Tibial nerve (tissue), 4 donors: ENCODE data around the gene ZNF674. TPM values are rescaled to one million over a fixed set of nuclear protein-coding genes. Genes with fewer than 3 reads are reported as not detected.

Experiments
- DNase-seq, 2 donors: peaks; one replicate each; pipeline ENCODE4 v3.0.0-alpha.2; 2019; ENCODE audit warnings: low spot score in 2 of 2
- H3K27ac ChIP-seq, 4 donors: fragments of 200-600 bp; sonication (generic) in 3 of 4; one replicate each; pipeline ENCODE4 v1.5.1; 2017 to 2019; ENCODE audit warnings: mild to moderate bottlenecking in 1 of 4
- H3K27me3 ChIP-seq, 2 donors: fragments of 200-600 bp; sonication (generic) in 1 of 2; one replicate each; pipeline versions ENCODE4 v1.5.1 to v1.6.0; 2017 to 2019
- H3K36me3 ChIP-seq, 3 donors: fragments of 200-600 bp; sonication (generic); one replicate each; pipeline ENCODE4 v1.5.1; 2018 to 2019
- H3K4me1 ChIP-seq, 4 donors: fragments of 200-600 bp; sonication (generic) in 3 of 4; one replicate each; pipeline ENCODE4 v1.5.1; 2017 to 2019
- H3K4me3 ChIP-seq, 4 donors: fragments of 200-600 bp; sonication (generic) in 3 of 4; one replicate each; pipeline ENCODE4 v1.5.1; 2017 to 2019; ENCODE audit warnings: mild to moderate bottlenecking in 1 of 4, moderate library complexity in 1 of 4
- H3K9me3 ChIP-seq, 4 donors: fragments of 200-600 bp; sonication (generic) in 3 of 4; one replicate each; pipeline ENCODE4 v1.5.1; 2017 to 2019
- EP300 ChIP-seq, 2 donors: sonication (generic); formaldehyde crosslinking; IDR thresholded peaks; one replicate each; pipeline ENCODE4 v1.6.1; 2017; ENCODE audit warnings: antibody characterized with exemption in 2 of 2, mild to moderate bottlenecking in 1 of 2
- POLR2A ChIP-seq, 2 donors: fragments of 450-650 bp; IDR thresholded peaks; one replicate each; pipeline ENCODE4 v1.6.1; 2017; ENCODE audit warnings: antibody characterized with exemption in 2 of 2, mild to moderate bottlenecking in 2 of 2, moderate library complexity in 2 of 2
- WGBS, 2 donors: methylation state at CpG; one replicate each; pipeline ENCODE4 v1.1.5; 2018; 5-methylcytosine and 5-hydroxymethylcytosine counted together
- total RNA-seq, 4 donors: library from RNA; depleted of rRNA; stranded (reverse); fragments of >200 nt; gene quantifications; one replicate each; pipeline ENCODE4 v1.1.0, GENCODE V29; 2016
- TF ChIP-seq, protein P1 (sequence below), 5 experiments: fragments of 200-600 bp in 3 of 5; fragments of 450-650 bp in 2 of 5; sonication (generic) in 3 of 5; IDR thresholded peaks; one replicate each; pipeline ENCODE4 v1.5.1; 2016 to 2019; ENCODE audit warnings: antibody characterized with exemption in 5 of 5, mild to moderate bottlenecking in 3 of 5, moderate library complexity in 2 of 5

The ZNF674 gene
- total RNA-seq, 4 donors from 2014 or later, result 3.1 to 16.2 (median 4.6) TPM

- H3K4me3 ChIP-seq, result peak overlapping the region; percentile 39 to 72 (median 62)
- peak overlapping the region; percentile 4 to 80 (median 58) for H3K27ac ChIP-seq
- WGBS, 2 donors, result 56% methylated on average over 105 of the region's 107 CpGs; no CpG with 5 or more reads in 1 of the 2 donors
- TF ChIP-seq POLR2A (IDR thresholded peaks at IDR 0.05) (no peak), EP300 (IDR thresholded peaks at IDR 0.05) (no peak)
- TF ChIP-seq, protein P1, sequence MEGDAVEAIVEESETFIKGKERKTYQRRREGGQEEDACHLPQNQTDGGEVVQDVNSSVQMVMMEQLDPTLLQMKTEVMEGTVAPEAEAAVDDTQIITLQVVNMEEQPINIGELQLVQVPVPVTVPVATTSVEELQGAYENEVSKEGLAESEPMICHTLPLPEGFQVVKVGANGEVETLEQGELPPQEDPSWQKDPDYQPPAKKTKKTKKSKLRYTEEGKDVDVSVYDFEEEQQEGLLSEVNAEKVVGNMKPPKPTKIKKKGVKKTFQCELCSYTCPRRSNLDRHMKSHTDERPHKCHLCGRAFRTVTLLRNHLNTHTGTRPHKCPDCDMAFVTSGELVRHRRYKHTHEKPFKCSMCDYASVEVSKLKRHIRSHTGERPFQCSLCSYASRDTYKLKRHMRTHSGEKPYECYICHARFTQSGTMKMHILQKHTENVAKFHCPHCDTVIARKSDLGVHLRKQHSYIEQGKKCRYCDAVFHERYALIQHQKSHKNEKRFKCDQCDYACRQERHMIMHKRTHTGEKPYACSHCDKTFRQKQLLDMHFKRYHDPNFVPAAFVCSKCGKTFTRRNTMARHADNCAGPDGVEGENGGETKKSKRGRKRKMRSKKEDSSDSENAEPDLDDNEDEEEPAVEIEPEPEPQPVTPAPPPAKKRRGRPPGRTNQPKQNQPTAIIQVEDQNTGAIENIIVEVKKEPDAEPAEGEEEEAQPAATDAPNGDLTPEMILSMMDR (IDR thresholded peaks at IDR 0.05), result no peak
- H3K4me1 ChIP-seq, result peaks cover 0 to 17% (median 0%) of the 10 kb centered on the region in 4 donors
- H3K36me3 ChIP-seq, result no peaks in the 10 kb centered on the region
- H3K27me3 ChIP-seq, result no peaks in the 10 kb centered on the region
- no peaks in the 10 kb centered on the region for H3K9me3 ChIP-seq
- DNase-seq, result peak; percentile 19 to 25
These were observed 28.9 kb upstream of the ZNF674 start for GRCh38 chrX:46573892-46574773.

GRCh38 chrX:46573331-46573891, 28.2 kb upstream of the ZNF674 start, which contains the start of gene CHST7:
Gene CHST7, plus strand, starts transcription at chrX:46573765. Its CDS starts 167 bp downstream, at chrX:46573932.
- no peaks in the 10 kb centered on the region for H3K9me3 ChIP-seq
- H3K27me3 ChIP-seq, result no peaks in the 10 kb centered on the region
- TF ChIP-seq EP300 (IDR thresholded peaks at IDR 0.05) (peak in 1 of 2 donors; percentile 57), POLR2A (IDR thresholded peaks at IDR 0.05) (peak in 1 of 2 donors; percentile 47)
- TF ChIP-seq, protein P1 (IDR thresholded peaks at IDR 0.05), result peak in 4 of 5 experiments; percentile 5 to 20 (median 12)
- H3K27ac ChIP-seq, result peak within 1 kb of the TSS; percentile 4 to 80 (median 58)
- H3K4me3 ChIP-seq, result peak within 1 kb of the TSS; percentile 39 to 72 (median 62)
- WGBS, 2 donors, result 12 to 38% methylated on average over 7 to 34 of the region's 35 CpGs
- peak; percentile 29 to 44 for DNase-seq
- H3K4me1 ChIP-seq, result peaks cover 0 to 17% (median 0%) of the 10 kb centered on the region in 4 donors
- H3K36me3 ChIP-seq, result no peaks in the 10 kb centered on the region

DNA sequence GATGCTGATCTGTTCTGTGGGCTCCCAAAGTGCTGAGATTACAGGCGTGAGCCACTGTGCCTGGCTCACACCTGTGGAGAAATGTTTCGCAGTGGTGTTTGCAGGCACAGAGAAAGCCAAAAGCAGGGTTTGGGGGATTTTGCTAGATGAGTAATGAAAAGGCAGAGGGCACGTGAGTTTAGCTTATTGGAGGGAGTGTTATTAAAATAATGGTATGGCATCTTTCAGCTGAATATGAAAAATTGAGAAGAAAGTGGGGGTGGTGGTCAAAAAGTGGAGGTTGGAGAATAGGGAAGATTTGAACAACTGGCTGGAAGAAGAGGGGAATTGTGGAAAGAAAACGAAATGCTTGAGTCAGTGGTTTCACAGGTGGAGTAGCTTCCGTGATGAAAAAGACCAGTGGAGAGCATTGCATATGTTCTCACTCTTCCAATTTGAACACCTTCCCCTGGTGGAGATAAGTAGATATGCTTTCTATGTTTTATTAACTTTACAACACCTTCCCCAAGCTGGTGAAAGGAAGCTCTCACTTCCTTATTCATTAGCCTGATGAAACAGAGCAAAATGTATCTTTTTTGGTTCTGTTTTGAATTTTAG, 27.2 kb upstream of the ZNF674 start:
- TF ChIP-seq POLR2A (IDR thresholded peaks at IDR 0.05), result no peak
- TF ChIP-seq EP300 (IDR thresholded peaks at IDR 0.05), result no peak
- TF ChIP-seq, protein P1 (IDR thresholded peaks at IDR 0.05), result no peak
- no peak for DNase-seq
- Histone ChIP-seq H3K4me1 (peaks cover 0 to 17% (median 0%) of the 10 kb centered on the region in 4 donors), H3K9me3 (no peaks in the 10 kb centered on the region), H3K36me3 (no peaks in the 10 kb centered on the region), H3K27me3 (no peaks in the 10 kb centered on the region), H3K4me3 (no peak overlapping the region), H3K27ac (peak overlapping the region in 3 of 4 donors; percentile 34 to 80 (median 74))
- WGBS, 2 donors, result 85 to 86% methylated on average over 5 of the region's 5 CpGs

GRCh38 chrX:46571423-46572339, 26.5 kb upstream of the ZNF674 start:
- 84 to 85% methylated on average over 10 of the region's 10 CpGs for WGBS, 2 donors
- TF ChIP-seq POLR2A (IDR thresholded peaks at IDR 0.05) (no peak), EP300 (IDR thresholded peaks at IDR 0.05) (no peak)
- TF ChIP-seq, protein P1 (IDR thresholded peaks at IDR 0.05), result no peak
- no peak for DNase-seq

More at GRCh38 chrX:46571423-46572339, 26.5 kb upstream of the ZNF674 start:
- no peak overlapping the region for H3K4me3 ChIP-seq
- H3K36me3 ChIP-seq, result no peaks in the 10 kb centered on the region
- H3K4me1 ChIP-seq, result peaks cover 0 to 14% (median 0%) of the 10 kb centered on the region in 4 donors
- H3K27me3 ChIP-seq, result no peaks in the 10 kb centered on the region
- no peaks in the 10 kb centered on the region for H3K9me3 ChIP-seq
- no peak overlapping the region for H3K27ac ChIP-seq
